Neural cell (in vitro differentiated cells): ENCODE measurements around the gene CLEC16A.

ENCODE experiments used
- CTCF ChIP-seq: fragments of 450-650 bp; IDR thresholded peaks from 2 replicates; pipeline ENCODE4 v1.5.1; 2014; ENCODE audit warnings: antibody characterized with exemption, mild to moderate bottlenecking, moderate library complexity; ENCODE audit not compliant: poor library complexity, severe bottlenecking
- EP300 ChIP-seq: fragments of 450-650 bp; conservative IDR thresholded peaks from 2 replicates; pipeline ENCODE4 v1.6.1; 2014; ENCODE audit warnings: antibody characterized with exemption, mild to moderate bottlenecking, moderate library complexity; ENCODE audit not compliant: poor library complexity, severe bottlenecking
- EZH2 ChIP-seq: fragments of 200-600, 300-800 bp; shearing (Covaris generic), sonication (generic); IDR thresholded peaks from 2 replicates; pipeline ENCODE4 v1.6.1; 2014; ENCODE audit warnings: antibody characterized with exemption, low read length, borderline replicate concordance, mild to moderate bottlenecking; ENCODE audit not compliant: insufficient read depth, poor library complexity, severe bottlenecking
- MXI1 ChIP-seq: fragments of 450-650 bp; conservative IDR thresholded peaks from 2 replicates; pipeline ENCODE4 v1.6.1; 2014; ENCODE audit warnings: antibody characterized with exemption, mild to moderate bottlenecking; ENCODE audit not compliant: poor library complexity, severe bottlenecking
- POLR2AphosphoS5 ChIP-seq: IDR thresholded peaks from 2 replicates; pipeline ENCODE4 v1.6.1; 2012
- RAD21 ChIP-seq: fragments of 450-650 bp; conservative IDR thresholded peaks from 2 replicates; pipeline ENCODE4 v1.6.1; 2014; ENCODE audit warnings: antibody characterized with exemption, mild to moderate bottlenecking, moderate library complexity
- REST ChIP-seq: IDR thresholded peaks from 2 replicates; pipeline ENCODE4 v1.6.1; 2012; ENCODE audit warnings: borderline replicate concordance
- SMC3 ChIP-seq: fragments of 450-650 bp; conservative IDR thresholded peaks from 2 replicates; pipeline ENCODE4 v1.6.1; 2014; ENCODE audit warnings: antibody characterized with exemption, mild to moderate bottlenecking, moderate library complexity; ENCODE audit not compliant: poor library complexity
- TAF1 ChIP-seq: IDR thresholded peaks from 2 replicates; pipeline ENCODE4 v1.6.1; 2012; ENCODE audit warnings: low read depth

GRCh38 chr16:11125936-11126335, 181.6 kb downstream of the CLEC16A start:
- TF ChIP-seq EZH2 = no peak
- TF ChIP-seq CTCF = no peak
- no peak for TF ChIP-seq POLR2AphosphoS5
- TF ChIP-seq REST = no peak
- TF ChIP-seq EP300 = no peak
- TF ChIP-seq TAF1 = no peak
- no peak for TF ChIP-seq SMC3
- no peak for TF ChIP-seq RAD21
- TF ChIP-seq MXI1 = no peak
